Panc1 (cell line): ENCODE measurements around the gene VCP. TPM values are rescaled to one million over a fixed set of nuclear protein-coding genes. Genes with fewer than 3 reads are reported as not detected.

Experiments
- ATAC-seq: fragments of 200-7000 bp; cut with Tn5 transposase; 2 replicates; pipeline ENCODE4 v1.9.1; 2020; ENCODE audit warnings: mild to moderate bottlenecking, moderate library complexity
- BruUV-seq: library from RNA; stranded (reverse); fragments of 400-500 nt; replicated peaks from 2 replicates; lab custom pipeline; 2021; lab: Mats Ljungman, UMichigan
- CTCF ChIA-PET: fragments of 300-600 bp; sonication (Branson Sonifier 250); formaldehyde crosslinking; loops from one replicate; lab custom pipeline; 2022; ENCODE audit warnings: antibody characterized with exemption; lab: Charles Lee
- POLR2A ChIA-PET: fragments of 300-600 bp; sonication (Branson Sonifier 250); formaldehyde crosslinking; loops from one replicate; lab custom pipeline; 2022; ENCODE audit warnings: antibody characterized with exemption; lab: Charles Lee
- DNase-seq: peaks from one replicate; pipeline ENCODE4 v3.0.0-alpha.2; 2010; ENCODE audit warnings: low read depth, low spot score
- H3K27ac ChIP-seq: 2 replicates; pipeline ENCODE4 v1.5.1; 2011; ENCODE audit warnings: mild to moderate bottlenecking, low read length, inconsistent platforms
- H3K27me3 ChIP-seq: fragments of 200-500 bp; sonication (Bioruptor generic); 2 replicates; pipeline ENCODE4 v1.6.0; 2014; ENCODE audit warnings: low read length, inconsistent platforms; ENCODE audit not compliant: control insufficient read depth, insufficient read depth
- H3K36me3 ChIP-seq: fragments of 200-500 bp; sonication (Bioruptor generic); 2 replicates; pipeline ENCODE4 v1.5.1; 2014; ENCODE audit warnings: inconsistent platforms, mild to moderate bottlenecking, low read length, moderate library complexity; ENCODE audit not compliant: control insufficient read depth, insufficient read depth
- H3K4me1 ChIP-seq: 2 replicates; pipeline ENCODE4 v1.5.1; 2011; ENCODE audit warnings: inconsistent platforms, mild to moderate bottlenecking, low read length, moderate library complexity; ENCODE audit not compliant: control insufficient read depth, insufficient read depth
- H3K4me3 ChIP-seq, 2 experiments: 2 replicates each; pipeline ENCODE4 v1.5.1; 2011 to 2012; ENCODE audit warnings: low read depth in 2 of 2, low read length in 2 of 2, mild to moderate bottlenecking in 2 of 2, inconsistent platforms in 1 of 2, moderate library complexity in 1 of 2
- H3K9me3 ChIP-seq: fragments of 200-500 bp; sonication (Bioruptor generic); 2 replicates; pipeline ENCODE4 v1.5.1; 2014; ENCODE audit warnings: low read depth, mild to moderate bottlenecking, inconsistent platforms, low read length, moderate library complexity; ENCODE audit not compliant: control insufficient read depth, insufficient read depth
- CTCF ChIP-seq: fragments of 450-650 bp; IDR thresholded peaks from 2 replicates; pipeline ENCODE4 v1.5.1; 2017; ENCODE audit warnings: mild to moderate bottlenecking
- POLR2AphosphoS5 ChIP-seq: IDR thresholded peaks from 2 replicates; pipeline ENCODE4 v1.6.1; 2012; ENCODE audit warnings: mild to moderate bottlenecking, low read depth, low read length, moderate library complexity
- REST ChIP-seq, 2 experiments: IDR thresholded peaks; 2 replicates each; pipeline ENCODE4 v1.6.1; 2011 to 2012; ENCODE audit warnings: low read depth in 2 of 2, control low read depth in 1 of 2, low read length in 1 of 2, mild to moderate bottlenecking in 1 of 2, moderate library complexity in 1 of 2; ENCODE audit not compliant: insufficient read depth in 1 of 2
- SIN3A ChIP-seq: IDR thresholded peaks from 2 replicates; pipeline ENCODE4 v1.6.1; 2012; ENCODE audit warnings: low read depth, mild to moderate bottlenecking, low read length, moderate library complexity, borderline replicate concordance; ENCODE audit not compliant: insufficient read depth
- TCF7L2 ChIP-seq: IDR thresholded peaks from 2 replicates; pipeline ENCODE4 v1.6.1; 2011; ENCODE audit warnings: mild to moderate bottlenecking, low read depth, low read length, inconsistent platforms
- in situ Hi-C: cut with HindIII; loops from 2 replicates; pipeline ENCODE4 v1.10.0; 2016; ENCODE audit warnings: low sequenced_read_pairs, low pct_unique_long_range_greater_than_20kb
- intact Hi-C: fragments of 100-400 bp; cut with micrococcal nuclease; formaldehyde crosslinking; loops from one replicate; pipeline ENCODE4 v1.10.0; 2022; ENCODE audit not compliant: unreplicated experiment
- total RNA-seq: library from RNA; stranded (reverse); gene quantifications from one replicate; pipeline ENCODE4 v1.2.1, GENCODE V29; 2021; ENCODE audit not compliant: unreplicated experiment

The VCP gene
- total RNA-seq, 1 experiment from 2014 or later = 472 TPM

- ChIA-PET CTCF (no interaction called here), POLR2A (no interaction called here)
- intact Hi-C loops = no loop called here
Observed at GRCh38 chr9:35029852-35030251, 42.6 kb downstream of the VCP start.

GRCh38 chr9:35029241-35029640 is 43.2 kb downstream of the VCP start:
- no TSS peak for BruUV-seq
- TF ChIP-seq REST (IDR thresholded peaks at IDR 0.05; ENCODE audit: insufficient read depth in 1 of 2, low read depth in 2 of 2, low read length in 1 of 2) (no peak), POLR2AphosphoS5 (no peak; the same call in 1 of the 2 replicates), CTCF (no peak), SIN3A (no peak), TCF7L2 (no peak)
- ATAC-seq = 0 out of 2 replicates have a peak, but pooled peaks have one; percentile 17
- Histone ChIP-seq H3K4me1 (peaks cover 12% of the 10 kb centered on the region), H3K4me3 (no peak overlapping the region), H3K27ac (no peak overlapping the region), H3K36me3 (no peaks in the 10 kb centered on the region), H3K9me3 (no peaks in the 10 kb centered on the region), H3K27me3 (no peaks in the 10 kb centered on the region)
- DNase-seq = no peak
- ChIA-PET CTCF (no interaction called here), POLR2A (no interaction called here)
- in situ Hi-C loops (no loop called here), intact Hi-C loops (no loop called here)

More at GRCh38 chr9:35029852-35030251, 42.6 kb downstream of the VCP start:
- DNase-seq = no peak
- Histone ChIP-seq H3K27ac (no peak overlapping the region), H3K4me1 (peaks cover 12% of the 10 kb centered on the region), H3K27me3 (no peaks in the 10 kb centered on the region), H3K36me3 (no peaks in the 10 kb centered on the region), H3K9me3 (no peaks in the 10 kb centered on the region), H3K4me3 (no peak overlapping the region)
- in situ Hi-C loops = no loop called here
- TF ChIP-seq SIN3A (no peak), REST (IDR thresholded peaks at IDR 0.05; ENCODE audit: insufficient read depth in 1 of 2, low read depth in 2 of 2, low read length in 1 of 2) (no peak), TCF7L2 (no peak), CTCF (no peak), POLR2AphosphoS5 (no peak)
- no TSS peak for BruUV-seq
- ATAC-seq = no peak
